ENCODE measurements around the gene NFASC.

NFASC gene

GRCh38 chr1:204975021-204975420, 104.4 kb downstream of the NFASC start:
- H4K20me1 ChIP-seq (ENCODE audit: insufficient read depth, low read length): no peaks in the 10 kb centered on the region
- H3K4me3 ChIP-seq (ENCODE audit: low read length): no peak overlapping the region
- no peak overlapping the region for H3K27ac ChIP-seq (ENCODE audit: low read length)
- no peak overlapping the region for H2AFZ ChIP-seq (ENCODE audit: low read depth, low read length)
- H3K27me3 ChIP-seq (ENCODE audit: low read depth, low read length): peaks cover 35% of the 10 kb centered on the region
- peak overlapping the region; percentile 68; the same call in 1 of the 2 replicates for H3K4me2 ChIP-seq (ENCODE audit: low read length)
- no peak for TF ChIP-seq EZH2phosphoT487 (IDR thresholded peaks at IDR 0.05; ENCODE audit: low read depth)
- TF ChIP-seq CTCF (IDR thresholded peaks at IDR 0.05; ENCODE audit: low read depth, low read length): no peak
- no peaks in the 10 kb centered on the region for H3K9me3 ChIP-seq (ENCODE audit: insufficient read depth, low read length)
- H3K9ac ChIP-seq (ENCODE audit: low read length): no peak overlapping the region
- H3K36me3 ChIP-seq (replicated peaks; ENCODE audit: low read depth, low read length): no peaks in the 10 kb centered on the region
- no peaks in the 10 kb centered on the region for H3K79me2 ChIP-seq (ENCODE audit: low read length)
- peaks cover 43% of the 10 kb centered on the region for H3K4me1 ChIP-seq (ENCODE audit: low read length)

- peaks cover 43% of the 10 kb centered on the region for H3K4me1 ChIP-seq (ENCODE audit: low read length)
- H3K27ac ChIP-seq (ENCODE audit: low read length): no peak overlapping the region
- peak overlapping the region; percentile 67; the same call in 1 of the 2 replicates for H2AFZ ChIP-seq (ENCODE audit: low read depth, low read length)
- no peaks in the 10 kb centered on the region for H3K36me3 ChIP-seq (replicated peaks; ENCODE audit: low read depth, low read length)
- H3K4me3 ChIP-seq (ENCODE audit: low read length): peak overlapping the region; percentile 41
- TF ChIP-seq EZH2phosphoT487 (IDR thresholded peaks at IDR 0.05; ENCODE audit: low read depth): no peak
- peak; percentile 89 for TF ChIP-seq CTCF (IDR thresholded peaks at IDR 0.05; ENCODE audit: low read depth, low read length)
- no peaks in the 10 kb centered on the region for H3K79me2 ChIP-seq (ENCODE audit: low read length)
- H3K9me3 ChIP-seq (ENCODE audit: insufficient read depth, low read length): no peaks in the 10 kb centered on the region
- peaks cover 28% of the 10 kb centered on the region for H3K27me3 ChIP-seq (ENCODE audit: low read depth, low read length)
- no peak overlapping the region for H3K9ac ChIP-seq (ENCODE audit: low read length)
- no peaks in the 10 kb centered on the region for H4K20me1 ChIP-seq (ENCODE audit: insufficient read depth, low read length)
- peak overlapping the region; percentile 68 for H3K4me2 ChIP-seq (ENCODE audit: low read length)
Measured at GRCh38 chr1:204975568-204976235, 105.0 kb downstream of the NFASC start.

GRCh38 chr1:204976646-204977045, 106.0 kb downstream of the NFASC start:
- Histone ChIP-seq H3K4me1 (ENCODE audit: low read length) (peaks cover 42% of the 10 kb centered on the region), H4K20me1 (ENCODE audit: insufficient read depth, low read length) (no peaks in the 10 kb centered on the region), H3K4me3 (ENCODE audit: low read length) (no peak overlapping the region), H3K9me3 (ENCODE audit: insufficient read depth, low read length) (no peaks in the 10 kb centered on the region), H3K36me3 (replicated peaks; ENCODE audit: low read depth, low read length) (no peaks in the 10 kb centered on the region), H2AFZ (ENCODE audit: low read depth, low read length) (no peak overlapping the region), H3K79me2 (ENCODE audit: low read length) (no peaks in the 10 kb centered on the region), H3K9ac (ENCODE audit: low read length) (no peak overlapping the region), H3K27ac (ENCODE audit: low read length) (no peak overlapping the region), H3K4me2 (ENCODE audit: low read length) (peak overlapping the region; percentile 68), H3K27me3 (ENCODE audit: low read depth, low read length) (peaks cover 18% of the 10 kb centered on the region)
- TF ChIP-seq EZH2phosphoT487 (IDR thresholded peaks at IDR 0.05; ENCODE audit: low read depth): no peak
- no peak for TF ChIP-seq CTCF (IDR thresholded peaks at IDR 0.05; ENCODE audit: low read depth, low read length)

GRCh38 chr1:204977318-204977717, 106.7 kb downstream of the NFASC start:
- no peaks in the 10 kb centered on the region for H3K36me3 ChIP-seq (replicated peaks; ENCODE audit: low read depth, low read length)
- TF ChIP-seq CTCF (IDR thresholded peaks at IDR 0.05; ENCODE audit: low read depth, low read length): no peak
- TF ChIP-seq EZH2phosphoT487 (IDR thresholded peaks at IDR 0.05; ENCODE audit: low read depth): no peak
- no peak overlapping the region for H3K27ac ChIP-seq (ENCODE audit: low read length)
- peak overlapping the region; percentile 68 for H3K4me2 ChIP-seq (ENCODE audit: low read length)
- peaks cover 15% of the 10 kb centered on the region for H3K27me3 ChIP-seq (ENCODE audit: low read depth, low read length)
- peaks cover 36% of the 10 kb centered on the region for H3K4me1 ChIP-seq (ENCODE audit: low read length)
- no peak overlapping the region for H3K9ac ChIP-seq (ENCODE audit: low read length)
- no peaks in the 10 kb centered on the region for H3K9me3 ChIP-seq (ENCODE audit: insufficient read depth, low read length)
- H4K20me1 ChIP-seq (ENCODE audit: insufficient read depth, low read length): no peaks in the 10 kb centered on the region
- H3K79me2 ChIP-seq (ENCODE audit: low read length): no peaks in the 10 kb centered on the region
- no peak overlapping the region for H2AFZ ChIP-seq (ENCODE audit: low read depth, low read length)
- H3K4me3 ChIP-seq (ENCODE audit: low read length): peak overlapping the region; percentile 30
